Rectal smooth muscle tissue (tissue), 1 donor: ENCODE measurements around the gene LDAH.
A peak's percentile ranks its signal among the peaks of the same experiment; 100 is the strongest.

Experiments used
- H3K27ac ChIP-seq: one replicate; pipeline ENCODE4 v1.7.0; 2013; ENCODE audit warnings: low read depth, low read length, inconsistent platforms
- H3K27me3 ChIP-seq: one replicate; pipeline ENCODE4 v1.7.0; 2013; ENCODE audit warnings: low read length; ENCODE audit not compliant: control insufficient read depth, insufficient read depth
- H3K36me3 ChIP-seq: one replicate; pipeline ENCODE4 v1.7.0; 2013; ENCODE audit warnings: low read length; ENCODE audit not compliant: control insufficient read depth, insufficient read depth
- H3K4me1 ChIP-seq: one replicate; pipeline ENCODE4 v1.7.0; 2013; ENCODE audit warnings: low read length; ENCODE audit not compliant: control insufficient read depth, insufficient read depth
- H3K4me3 ChIP-seq: one replicate; pipeline ENCODE4 v1.7.0; 2013; ENCODE audit warnings: low read length
- H3K9ac ChIP-seq: one replicate; pipeline ENCODE4 v1.7.0; 2013; ENCODE audit warnings: low read length

The LDAH gene

GRCh38 chr2:20638014-20638413 lies 184.9 kb downstream of the LDAH start:
- Histone ChIP-seq H3K27ac (peak overlapping the region; percentile 95), H3K4me1 (peaks cover 73% of the 10 kb centered on the region), H3K36me3 (peaks cover 9% of the 10 kb centered on the region), H3K27me3 (no peaks in the 10 kb centered on the region), H3K4me3 (no peak overlapping the region), H3K9ac (no peak overlapping the region)

DNA sequence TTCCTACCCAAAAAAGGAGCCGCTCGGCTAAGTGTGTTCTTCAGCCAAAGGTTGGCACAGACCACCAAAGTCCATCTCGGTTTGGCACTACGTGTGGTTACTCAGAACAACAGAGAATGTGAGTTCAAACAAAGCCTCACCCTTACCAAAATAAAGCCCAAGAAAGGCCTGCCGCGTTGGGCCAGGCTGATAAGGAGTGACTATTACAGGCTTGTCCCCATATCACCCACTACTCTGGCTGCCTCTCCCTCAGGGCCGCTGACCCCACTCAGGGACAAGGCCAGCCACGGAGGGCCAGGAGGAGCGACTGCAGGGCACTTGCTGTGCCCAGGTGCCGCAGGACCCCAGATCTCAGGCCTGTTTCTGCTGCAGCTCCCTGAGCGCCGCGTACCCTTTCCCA lies 185.8 kb downstream of the LDAH start:
- peaks cover 12% of the 10 kb centered on the region for H3K36me3 ChIP-seq
- H3K27me3 ChIP-seq: no peaks in the 10 kb centered on the region
- peak overlapping the region; percentile 95 for H3K27ac ChIP-seq
- no peak overlapping the region for H3K4me3 ChIP-seq
- H3K4me1 ChIP-seq: peaks cover 72% of the 10 kb centered on the region
- no peak overlapping the region for H3K9ac ChIP-seq

DNA sequence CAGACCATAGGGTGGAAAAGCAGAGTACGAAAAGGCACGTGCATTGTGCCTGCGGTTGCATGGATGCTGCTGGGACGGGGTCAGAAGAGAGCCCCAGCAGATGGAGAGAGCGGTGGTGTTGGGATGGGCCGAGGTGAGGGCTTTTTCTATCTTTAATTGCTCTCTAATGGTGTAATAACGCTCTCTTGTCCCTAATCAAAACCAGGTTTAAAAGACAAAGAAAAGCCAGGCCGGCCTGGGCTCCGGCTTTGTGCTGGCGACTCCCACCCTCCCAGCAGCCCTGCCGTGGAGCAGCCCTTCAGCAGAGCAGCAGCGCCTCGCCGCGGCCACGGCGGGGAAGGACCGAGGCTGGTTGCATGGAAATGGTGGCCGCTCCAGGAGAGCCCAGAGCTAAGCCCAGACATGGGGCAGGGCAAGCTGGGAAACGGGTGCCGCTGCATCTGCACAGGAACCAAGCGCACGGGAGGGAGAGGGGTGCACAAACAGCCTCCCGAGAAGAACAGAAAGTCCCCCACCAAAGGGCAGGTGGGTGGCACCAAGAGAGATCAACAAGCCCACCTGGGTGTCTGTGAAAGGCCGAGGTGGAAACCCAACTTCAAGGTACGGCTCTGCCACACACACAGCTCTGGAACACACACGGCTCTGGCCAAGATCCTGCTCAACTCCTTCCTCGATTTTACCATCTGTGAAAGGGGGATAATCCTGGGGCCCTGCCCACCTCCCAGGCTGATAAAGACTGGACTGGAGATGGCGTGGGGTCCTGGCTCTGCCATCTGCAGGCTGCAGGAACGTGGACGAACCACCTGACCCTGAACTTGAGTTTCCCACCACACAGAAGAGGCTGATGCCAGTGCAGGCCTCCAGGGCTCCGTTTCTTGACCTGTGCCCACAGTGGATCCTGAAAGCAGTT lies 187.0 kb downstream of the LDAH start:
- Histone ChIP-seq H3K4me1 (peaks cover 60% of the 10 kb centered on the region), H3K36me3 (peaks cover 11% of the 10 kb centered on the region), H3K4me3 (peak overlapping the region; percentile 37), H3K9ac (peak overlapping the region; percentile 3), H3K27me3 (no peaks in the 10 kb centered on the region), H3K27ac (peak overlapping the region; percentile 95)

DNA sequence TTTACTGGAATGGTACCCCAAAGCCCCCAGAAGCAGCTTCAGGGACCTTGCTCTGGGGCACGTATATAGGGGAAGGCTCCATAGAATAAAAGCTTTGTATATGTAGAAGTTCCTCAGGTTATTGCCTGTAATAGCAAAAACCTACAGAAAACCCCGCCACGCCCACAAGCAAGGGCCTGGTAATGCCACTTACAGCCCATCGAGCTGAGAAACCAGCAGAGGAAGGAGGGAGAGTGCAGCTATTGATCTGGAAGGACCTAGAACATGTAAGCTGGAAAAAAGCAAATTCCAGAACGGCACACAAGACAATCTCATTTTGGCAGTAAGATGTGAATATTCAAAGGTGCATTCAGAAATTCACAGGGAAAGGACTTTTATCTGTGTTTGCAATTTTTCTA lies 187.8 kb downstream of the LDAH start:
- H3K4me1 ChIP-seq: peaks cover 52% of the 10 kb centered on the region
- H3K4me3 ChIP-seq: peak overlapping the region; percentile 37
- H3K9ac ChIP-seq: no peak overlapping the region
- H3K27ac ChIP-seq: peak overlapping the region; percentile 95
- no peaks in the 10 kb centered on the region for H3K27me3 ChIP-seq
- H3K36me3 ChIP-seq: peaks cover 6% of the 10 kb centered on the region

DNA sequence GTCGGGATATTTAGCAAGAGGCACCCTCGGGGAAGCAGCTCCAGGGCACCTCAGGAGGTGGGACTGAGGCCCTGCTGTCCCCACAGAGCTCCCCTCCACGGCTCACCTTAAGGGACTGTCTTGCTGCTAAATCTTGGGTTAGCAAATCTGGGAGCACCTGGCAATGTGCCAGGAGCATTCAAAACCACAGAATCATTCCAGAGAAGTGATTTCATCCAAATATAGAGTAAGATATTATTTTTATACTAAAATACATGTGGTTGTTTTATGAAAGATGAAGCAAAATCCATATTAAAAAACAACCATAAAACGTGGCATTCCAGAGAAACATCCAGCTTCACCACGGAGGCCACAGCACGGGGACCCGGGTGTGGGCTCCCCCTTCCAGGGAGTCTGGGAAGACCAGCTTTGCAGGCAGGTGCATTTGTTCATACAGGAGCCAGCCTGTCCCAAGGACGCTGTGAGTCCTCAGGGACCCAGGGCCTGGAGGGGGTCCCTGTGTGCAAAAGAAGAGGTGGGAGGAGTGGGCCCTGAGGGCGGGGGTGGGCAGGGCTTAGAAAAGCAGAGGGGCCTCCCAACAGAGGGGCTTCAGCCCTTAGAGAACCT lies 188.3 kb downstream of the LDAH start:
- peaks cover 57% of the 10 kb centered on the region for H3K4me1 ChIP-seq
- H3K9ac ChIP-seq: peak overlapping the region; percentile 24
- H3K27me3 ChIP-seq: no peaks in the 10 kb centered on the region
- peak overlapping the region; percentile 23 for H3K4me3 ChIP-seq
- peak overlapping the region; percentile 95 for H3K27ac ChIP-seq
- peaks cover 6% of the 10 kb centered on the region for H3K36me3 ChIP-seq
